Stimulated activated memory B cell treated with anti-CD40 and anti-IgM and Interleukin-4, amounts not matched to agents 10 μg/mL and 1 μg/mL and 100 μg/mL, for 72 hours (primary cell): ENCODE results near the gene EREG.

ENCODE experiments used
- ATAC-seq: fragments of 150-1000 bp; cut with Tn5 transposase; 2 replicates; pipeline ENCODE4 v1.10.0; 2021
- H3K27ac Mint-ChIP-seq: one replicate; pipeline ENCODE4 v1.8.0; 2022; ENCODE audit warnings: mild to moderate bottlenecking, mixed read lengths
- H3K27me3 Mint-ChIP-seq: one replicate; pipeline ENCODE4 v1.8.0; 2022; ENCODE audit warnings: mixed read lengths
- H3K36me3 Mint-ChIP-seq: one replicate; pipeline ENCODE4 v1.8.0; 2022; ENCODE audit warnings: mixed read lengths
- H3K4me1 Mint-ChIP-seq: one replicate; pipeline ENCODE4 v1.8.0; 2022; ENCODE audit warnings: mixed read lengths
- H3K4me3 Mint-ChIP-seq: one replicate; pipeline ENCODE4 v1.8.0; 2022; ENCODE audit warnings: mild to moderate bottlenecking, moderate library complexity, mixed read lengths
- H3K9me3 Mint-ChIP-seq: one replicate; pipeline ENCODE4 v1.8.0; 2022; ENCODE audit warnings: mixed read lengths

Gene EREG

DNA sequence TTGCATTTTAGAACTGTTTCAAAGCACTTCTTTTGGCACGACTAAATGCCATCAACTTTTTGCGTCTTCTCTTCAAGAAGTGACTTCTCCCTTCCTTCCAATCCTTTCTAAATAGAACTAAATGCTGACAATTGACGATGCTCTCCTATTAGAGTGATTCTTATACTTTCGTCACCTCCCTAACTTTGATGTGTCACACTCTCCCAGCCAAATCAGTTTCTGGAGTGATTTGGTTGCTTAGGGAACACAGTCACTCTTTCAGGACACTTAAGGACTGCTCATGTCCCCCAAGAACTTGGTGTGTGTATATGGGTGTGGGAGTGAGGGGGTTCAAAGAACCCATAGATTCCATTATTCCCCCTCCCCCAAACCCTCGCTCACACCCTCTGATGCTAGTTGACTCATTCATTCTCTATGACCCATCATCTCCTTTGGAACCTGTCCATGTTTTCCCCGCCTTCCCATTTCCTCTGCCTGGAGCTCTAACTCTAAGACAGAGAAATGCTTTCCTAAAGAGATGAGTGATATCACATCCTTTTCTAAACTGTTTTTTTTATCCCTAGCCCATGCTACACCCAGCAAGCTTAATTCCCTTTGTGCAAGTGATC, 53.2 kb downstream of the EREG start:
- no peaks in the 10 kb centered on the region for H3K36me3 Mint-ChIP-seq
- H3K4me1 Mint-ChIP-seq: no peaks in the 10 kb centered on the region
- H3K4me3 Mint-ChIP-seq: no peak overlapping the region
- H3K9me3 Mint-ChIP-seq: no peaks in the 10 kb centered on the region
- peaks cover 12% of the 10 kb centered on the region for H3K27me3 Mint-ChIP-seq
- H3K27ac Mint-ChIP-seq: no peak overlapping the region
- no peak for ATAC-seq

GRCh38 chr4:74420863-74421262, 55.9 kb downstream of the EREG start:
- H3K9me3 Mint-ChIP-seq: no peaks in the 10 kb centered on the region
- no peaks in the 10 kb centered on the region for H3K4me1 Mint-ChIP-seq
- H3K36me3 Mint-ChIP-seq: no peaks in the 10 kb centered on the region
- no peak overlapping the region for H3K4me3 Mint-ChIP-seq
- H3K27ac Mint-ChIP-seq: no peak overlapping the region
- no peak for ATAC-seq
- H3K27me3 Mint-ChIP-seq: peaks cover 12% of the 10 kb centered on the region

DNA sequence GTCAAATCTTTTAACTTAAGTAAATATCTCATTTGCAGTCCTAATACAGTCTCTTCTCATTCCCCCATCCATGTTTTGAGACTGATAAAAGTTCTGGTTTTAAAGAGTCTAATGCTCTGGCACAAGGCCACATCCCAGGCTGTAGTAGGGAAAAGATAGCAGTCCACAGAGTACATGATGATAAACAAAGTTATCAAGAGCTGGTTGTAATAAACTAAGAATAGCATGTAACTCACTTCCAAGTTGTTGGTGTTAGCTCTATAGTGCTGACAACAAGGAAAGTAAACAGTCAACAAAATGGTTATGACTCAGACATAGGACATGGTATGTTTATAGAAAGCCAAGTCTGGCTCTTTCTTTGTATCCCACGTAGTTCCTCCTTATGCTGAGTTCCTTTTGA, 58.2 kb downstream of the EREG start:
- Mint-ChIP-seq H3K27me3 (peaks cover 12% of the 10 kb centered on the region), H3K9me3 (no peaks in the 10 kb centered on the region), H3K36me3 (no peaks in the 10 kb centered on the region), H3K27ac (no peak overlapping the region), H3K4me3 (no peak overlapping the region), H3K4me1 (no peaks in the 10 kb centered on the region)
- ATAC-seq: no peak

DNA sequence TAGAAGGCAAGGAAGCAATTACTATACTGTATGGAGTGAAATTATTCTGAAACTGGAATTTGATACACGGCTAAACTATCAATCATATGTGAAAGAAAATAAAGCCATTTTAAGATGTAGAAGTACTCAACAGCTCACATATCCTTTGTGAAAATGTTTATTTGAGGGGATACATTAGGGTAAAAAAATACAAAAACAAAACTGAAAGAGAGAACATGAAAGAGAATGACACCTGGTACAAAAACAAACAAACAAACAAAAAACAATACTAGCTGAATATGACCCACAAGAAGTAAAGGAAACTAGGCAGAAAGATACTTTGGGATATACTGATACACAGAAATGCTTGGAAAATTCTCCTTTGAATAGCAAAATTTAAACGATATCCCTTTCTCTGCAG, 59.2 kb downstream of the EREG start:
- Mint-ChIP-seq H3K27me3 (peaks cover 12% of the 10 kb centered on the region), H3K9me3 (no peaks in the 10 kb centered on the region), H3K27ac (no peak overlapping the region), H3K36me3 (no peaks in the 10 kb centered on the region), H3K4me3 (no peak overlapping the region), H3K4me1 (no peaks in the 10 kb centered on the region)
- ATAC-seq: no peak

DNA sequence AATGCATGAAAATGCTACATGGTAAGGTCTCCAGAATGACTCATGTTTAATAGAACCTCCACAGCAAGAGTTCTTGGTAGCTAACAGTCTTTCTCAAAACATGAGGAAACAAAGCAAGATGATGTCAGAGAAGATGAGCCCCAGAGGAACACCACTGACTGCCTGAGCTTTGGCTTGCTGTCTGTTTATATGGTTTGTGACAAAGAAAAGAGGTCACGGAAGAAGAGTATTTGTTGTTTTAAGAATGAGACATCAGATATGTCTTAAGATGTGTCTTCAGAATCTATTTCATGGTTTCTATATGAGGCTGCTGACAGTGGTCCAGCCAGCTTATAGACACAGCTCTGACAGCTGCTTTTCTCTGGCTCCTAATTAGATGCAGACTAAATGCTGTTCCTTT, 61.2 kb downstream of the EREG start:
- H3K27ac Mint-ChIP-seq: no peak overlapping the region
- no peak overlapping the region for H3K4me3 Mint-ChIP-seq
- no peak for ATAC-seq
- peaks cover 11% of the 10 kb centered on the region for H3K27me3 Mint-ChIP-seq
- no peaks in the 10 kb centered on the region for H3K4me1 Mint-ChIP-seq
- H3K36me3 Mint-ChIP-seq: no peaks in the 10 kb centered on the region
- H3K9me3 Mint-ChIP-seq: no peaks in the 10 kb centered on the region

DNA sequence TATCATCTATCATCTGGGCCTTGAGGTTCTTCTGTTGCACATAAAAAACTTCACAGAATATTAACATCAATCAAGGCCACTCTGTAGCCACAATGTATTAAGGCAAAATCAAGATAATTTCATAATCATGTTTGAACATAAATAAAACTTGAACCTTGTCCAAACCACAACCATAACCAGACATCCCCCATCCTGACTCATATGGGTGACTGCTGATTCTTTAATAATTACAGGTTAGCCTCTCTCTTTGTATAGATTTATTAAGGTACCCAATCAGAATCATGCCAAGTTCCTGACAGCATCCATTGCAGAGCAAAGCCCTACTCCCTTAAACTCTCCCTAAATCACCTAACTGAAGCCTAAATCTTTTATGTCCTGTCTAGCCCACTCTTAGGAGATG, 63.3 kb downstream of the EREG start:
- Mint-ChIP-seq H3K9me3 (no peaks in the 10 kb centered on the region), H3K4me1 (no peaks in the 10 kb centered on the region), H3K27ac (no peak overlapping the region), H3K27me3 (peaks cover 6% of the 10 kb centered on the region), H3K36me3 (no peaks in the 10 kb centered on the region), H3K4me3 (no peak overlapping the region)
- no peak for ATAC-seq

- Mint-ChIP-seq H3K36me3 (no peaks in the 10 kb centered on the region), H3K4me3 (no peak overlapping the region), H3K27ac (no peak overlapping the region), H3K9me3 (no peaks in the 10 kb centered on the region), H3K27me3 (peaks cover 14% of the 10 kb centered on the region), H3K4me1 (no peaks in the 10 kb centered on the region)
- no peak for ATAC-seq
These were observed 66.3 kb downstream of the EREG start for GRCh38 chr4:74431113-74431826.

- Mint-ChIP-seq H3K9me3 (no peaks in the 10 kb centered on the region), H3K27ac (no peak overlapping the region), H3K4me3 (no peak overlapping the region), H3K36me3 (no peaks in the 10 kb centered on the region), H3K4me1 (no peaks in the 10 kb centered on the region), H3K27me3 (peaks cover 14% of the 10 kb centered on the region)
- ATAC-seq: no peak
These were observed 68.1 kb downstream of the EREG start for GRCh38 chr4:74433043-74433442.

DNA sequence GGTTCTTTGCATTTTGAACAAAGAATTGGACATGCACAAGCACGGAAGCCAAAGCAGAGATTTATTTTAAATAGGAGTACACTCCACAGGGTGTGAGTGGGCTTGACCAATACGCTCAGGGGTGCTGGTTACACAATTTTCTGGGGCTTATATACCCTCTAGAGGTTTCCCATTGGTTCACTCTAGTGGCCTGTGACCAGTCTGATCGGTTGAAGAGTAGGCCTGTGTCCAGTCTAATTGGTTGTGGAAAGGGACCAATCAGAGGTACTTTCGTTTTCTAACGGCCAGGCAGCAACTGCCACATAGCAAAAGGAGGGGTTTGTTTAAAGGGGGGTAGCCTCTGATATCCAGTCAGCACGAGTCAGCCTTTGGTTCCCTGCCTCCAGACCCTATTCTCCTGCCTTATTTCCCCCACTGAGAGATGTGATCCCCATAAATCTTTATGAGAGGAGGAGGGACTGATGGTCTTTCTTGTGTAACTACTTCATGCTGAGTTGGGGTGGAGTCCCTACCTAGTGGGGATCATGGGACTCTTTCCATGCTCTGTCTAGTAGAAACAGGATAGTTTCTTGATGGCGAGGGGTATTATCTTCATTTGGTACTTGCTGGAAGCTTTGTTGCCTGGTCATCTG, 68.7 kb downstream of the EREG start:
- Mint-ChIP-seq H3K4me1 (no peaks in the 10 kb centered on the region), H3K27ac (no peak overlapping the region), H3K36me3 (no peaks in the 10 kb centered on the region), H3K9me3 (no peaks in the 10 kb centered on the region), H3K4me3 (no peak overlapping the region), H3K27me3 (peaks cover 14% of the 10 kb centered on the region)
- ATAC-seq: no peak

DNA sequence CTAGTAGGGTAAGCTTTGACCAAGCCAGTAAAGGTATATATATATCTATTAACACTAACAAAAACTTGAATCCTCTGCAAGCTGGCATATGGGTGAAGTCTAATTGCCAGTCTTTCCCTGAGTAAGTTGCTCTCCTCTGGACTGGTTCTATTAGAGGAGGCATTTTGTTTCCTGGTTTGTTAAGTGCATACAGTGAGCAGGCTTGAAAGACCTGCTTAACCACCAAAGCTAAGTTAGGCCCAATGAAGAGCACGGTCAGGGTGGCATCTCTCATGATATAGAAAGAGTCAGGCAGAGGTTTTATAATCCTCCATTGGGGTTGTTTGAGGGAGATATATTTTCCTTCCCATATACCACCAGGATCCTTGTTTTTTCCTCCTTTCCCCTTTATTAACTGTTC, 70.4 kb downstream of the EREG start:
- no peaks in the 10 kb centered on the region for H3K36me3 Mint-ChIP-seq
- no peaks in the 10 kb centered on the region for H3K9me3 Mint-ChIP-seq
- H3K27me3 Mint-ChIP-seq: peaks cover 14% of the 10 kb centered on the region
- H3K27ac Mint-ChIP-seq: no peak overlapping the region
- H3K4me3 Mint-ChIP-seq: no peak overlapping the region
- ATAC-seq: no peak
- no peaks in the 10 kb centered on the region for H3K4me1 Mint-ChIP-seq

DNA sequence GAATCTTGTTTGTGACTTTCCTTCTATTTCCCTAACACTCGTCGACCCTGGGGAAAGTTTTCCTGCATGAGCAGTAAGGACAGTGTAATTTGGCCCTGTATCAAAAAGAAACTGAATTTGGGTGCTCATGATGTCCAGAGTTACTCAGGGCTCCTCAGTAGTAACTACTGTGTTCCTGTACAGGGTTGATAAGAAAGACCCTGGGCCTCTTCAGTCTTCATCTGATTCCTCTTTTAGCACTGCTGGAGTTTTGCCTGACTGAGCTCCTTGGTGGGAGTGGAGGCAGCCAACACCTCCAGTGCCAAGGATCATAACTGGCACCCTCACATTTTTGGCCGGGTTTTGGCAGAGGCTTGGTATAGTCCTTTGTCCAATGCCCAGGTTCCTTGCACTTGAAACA, 72.9 kb downstream of the EREG start:
- H3K36me3 Mint-ChIP-seq: no peaks in the 10 kb centered on the region
- no peak for ATAC-seq
- H3K9me3 Mint-ChIP-seq: no peaks in the 10 kb centered on the region
- no peak overlapping the region for H3K4me3 Mint-ChIP-seq
- no peaks in the 10 kb centered on the region for H3K4me1 Mint-ChIP-seq
- H3K27ac Mint-ChIP-seq: no peak overlapping the region
- H3K27me3 Mint-ChIP-seq: peaks cover 12% of the 10 kb centered on the region
